OCI-LY1 (cell line): ENCODE results near the gene CACFD1.

Source experiments
- H2AFZ ChIP-seq: fragments of 200-600 bp; sonication (generic), shearing (Covaris generic); 2 replicates; pipeline ENCODE4 v1.6.0; 2014; ENCODE audit warnings: antibody characterized with exemption, mild to moderate bottlenecking, low read length
- H3F3A ChIP-seq: fragments of 200-600 bp; sonication (generic), shearing (Covaris generic); 2 replicates; pipeline ENCODE4 v1.6.0; 2014; ENCODE audit warnings: mild to moderate bottlenecking, antibody characterized with exemption, low read length, moderate library complexity; ENCODE audit not compliant: insufficient read depth
- H3K27ac ChIP-seq: fragments of 200-600 bp; sonication (generic); 2 replicates; pipeline ENCODE4 v1.5.1; 2014; ENCODE audit warnings: low read length, mixed run types, mild to moderate bottlenecking, low read depth; ENCODE audit not compliant: poor library complexity, severe bottlenecking
- H3K27me3 ChIP-seq: fragments of 200-600 bp; sonication (generic); 2 replicates; pipeline ENCODE4 v1.6.0; 2014; ENCODE audit warnings: antibody characterized with exemption, mild to moderate bottlenecking, low read length, moderate library complexity; ENCODE audit not compliant: insufficient read depth
- H3K36me3 ChIP-seq: fragments of 200-600 bp; sonication (generic); 2 replicates; pipeline ENCODE4 v1.6.1; 2014; ENCODE audit warnings: mild to moderate bottlenecking, antibody characterized with exemption, low read length, moderate library complexity, mixed read lengths; ENCODE audit not compliant: insufficient read depth
- H3K4me1 ChIP-seq: fragments of 200-600 bp; sonication (generic); 2 replicates; pipeline ENCODE4 v1.5.1; 2014; ENCODE audit warnings: mild to moderate bottlenecking, low read length, moderate library complexity; ENCODE audit not compliant: insufficient read depth, severe bottlenecking
- H3K4me2 ChIP-seq: fragments of 200-600 bp; sonication (generic), shearing (Covaris generic); 2 replicates; pipeline ENCODE4 v1.6.1; 2014; ENCODE audit warnings: low read length
- H3K4me3 ChIP-seq: fragments of 200-600 bp; sonication (generic); 2 replicates; pipeline ENCODE4 v1.5.1; 2014; ENCODE audit warnings: low read length, low read depth, mild to moderate bottlenecking, mixed read lengths; ENCODE audit not compliant: poor library complexity, severe bottlenecking
- H3K79me2 ChIP-seq: fragments of 200-600 bp; shearing (Covaris generic); 2 replicates; pipeline ENCODE4 v1.6.1; 2016; ENCODE audit warnings: mixed run types, low read length, mixed read lengths; ENCODE audit not compliant: insufficient read depth
- H3K9ac ChIP-seq: fragments of 200-600 bp; sonication (generic), shearing (Covaris generic); 2 replicates; pipeline ENCODE4 v1.6.1; 2014; ENCODE audit warnings: mild to moderate bottlenecking, low read length, mixed read lengths
- H3K9me2 ChIP-seq: fragments of 200-600 bp; sonication (generic), shearing (Covaris generic); 2 replicates; pipeline ENCODE4 v1.6.1; 2014; ENCODE audit warnings: low read depth, mild to moderate bottlenecking, low read length, mixed read lengths
- H3K9me3 ChIP-seq: fragments of 200-600 bp; shearing (Covaris generic); 2 replicates; pipeline ENCODE4 v1.6.1; 2014; ENCODE audit warnings: low read length, mixed read lengths
- H4K20me1 ChIP-seq: fragments of 200-600 bp; sonication (generic), shearing (Covaris generic); 2 replicates; pipeline ENCODE4 v1.6.0; 2016; ENCODE audit warnings: mild to moderate bottlenecking, low read length; ENCODE audit not compliant: insufficient read depth
- CTCF ChIP-seq: fragments of 200-600 bp; sonication (generic), shearing (Covaris generic); IDR thresholded peaks from 2 replicates; pipeline ENCODE4 v1.5.1; 2017; ENCODE audit warnings: mild to moderate bottlenecking, antibody characterized with exemption, low read length, moderate library complexity, mixed read lengths
- EZH2 ChIP-seq: fragments of 200-600 bp; sonication (generic), shearing (Covaris generic); IDR thresholded peaks from 2 replicates; pipeline ENCODE4 v1.8.0; 2017; ENCODE audit warnings: borderline replicate concordance, mixed run types, mild to moderate bottlenecking, antibody characterized with exemption, low read length, moderate library complexity, mixed read lengths

CACFD1 gene

GRCh38 chr9:133433351-133433843, 26.4 kb upstream of the CACFD1 start:
- no peak overlapping the region for H3K4me2 ChIP-seq
- H4K20me1 ChIP-seq = no peaks in the 10 kb centered on the region
- H2AFZ ChIP-seq = no peak overlapping the region

GRCh38 chr9:133436681-133437080, 23.1 kb upstream of the CACFD1 start:
- H3K4me1 ChIP-seq = no peaks in the 10 kb centered on the region
- H3K4me3 ChIP-seq = no peak overlapping the region
- TF ChIP-seq EZH2 (no peak), CTCF (no peak)
- H3K9me2 ChIP-seq = no peaks in the 10 kb centered on the region
- no peaks in the 10 kb centered on the region for H3K9me3 ChIP-seq
- H3F3A ChIP-seq = no peaks in the 10 kb centered on the region
- no peak overlapping the region for H3K27ac ChIP-seq
- no peaks in the 10 kb centered on the region for H4K20me1 ChIP-seq
- H3K9ac ChIP-seq = no peak overlapping the region
- H3K4me2 ChIP-seq = no peak overlapping the region
- no peak overlapping the region for H2AFZ ChIP-seq
- 0 out of 2 replicates have a peak, but pooled peaks cover 3% of the 10 kb centered on the region for H3K27me3 ChIP-seq
- no peaks in the 10 kb centered on the region for H3K36me3 ChIP-seq
- H3K79me2 ChIP-seq = no peaks in the 10 kb centered on the region

More at GRCh38 chr9:133433351-133433843, 26.4 kb upstream of the CACFD1 start:
- Histone ChIP-seq H3K36me3 (no peaks in the 10 kb centered on the region), H3K9me3 (no peaks in the 10 kb centered on the region), H3K4me1 (no peaks in the 10 kb centered on the region), H3K79me2 (no peaks in the 10 kb centered on the region), H3K9ac (no peak overlapping the region), H3K9me2 (no peaks in the 10 kb centered on the region), H3F3A (no peaks in the 10 kb centered on the region), H3K27me3 (peaks cover 5% of the 10 kb centered on the region; the same call in 1 of the 2 replicates), H3K27ac (no peak overlapping the region), H3K4me3 (no peak overlapping the region)
- no peak for TF ChIP-seq CTCF
- no peak for TF ChIP-seq EZH2

GRCh38 chr9:133437753-133438531, 21.8 kb upstream of the CACFD1 start:
- no peak overlapping the region for H3K9ac ChIP-seq
- H3K27me3 ChIP-seq = 0 out of 2 replicates have a peak, but pooled peaks cover under 1% of the 10 kb centered on the region
- H2AFZ ChIP-seq = no peak overlapping the region

More at GRCh38 chr9:133437753-133438531, 21.8 kb upstream of the CACFD1 start:
- no peaks in the 10 kb centered on the region for H3K79me2 ChIP-seq
- no peaks in the 10 kb centered on the region for H3K36me3 ChIP-seq
- no peaks in the 10 kb centered on the region for H3K9me2 ChIP-seq
- no peaks in the 10 kb centered on the region for H3F3A ChIP-seq
- no peaks in the 10 kb centered on the region for H4K20me1 ChIP-seq
- no peak overlapping the region for H3K4me2 ChIP-seq
- H3K4me3 ChIP-seq = no peak overlapping the region
- H3K4me1 ChIP-seq = no peaks in the 10 kb centered on the region
- no peak overlapping the region for H3K27ac ChIP-seq
- H3K9me3 ChIP-seq = no peaks in the 10 kb centered on the region
- TF ChIP-seq EZH2 = no peak
- peak; percentile 54 for TF ChIP-seq CTCF
